ENCODE data around the gene OR9K2.

OR9K2 gene

DNA sequence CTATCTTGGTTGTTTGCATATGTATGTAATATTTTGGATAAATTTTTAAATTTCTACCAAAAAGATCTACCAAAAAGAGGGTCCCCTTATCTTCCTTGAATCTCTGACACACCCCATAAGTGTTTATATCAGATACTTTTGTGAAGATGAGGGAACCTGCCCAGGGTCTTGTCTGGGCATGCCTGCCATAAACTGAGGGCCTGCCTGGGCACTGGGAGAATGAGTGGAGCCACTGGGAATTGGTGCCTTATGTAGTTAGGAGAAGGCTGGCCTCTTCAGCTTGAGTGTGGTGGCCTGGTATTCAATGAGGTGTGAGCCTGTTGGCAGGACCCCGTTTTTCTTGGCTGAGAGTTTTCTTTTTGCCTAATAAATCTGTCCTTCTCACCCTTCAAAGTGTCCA is 46.5 kb downstream of the OR9K2 start:
- TF ChIP-seq EZH2 (optimal IDR thresholded peaks at IDR 0.05; ENCODE audit: low read depth, low read length), result no peak
- TF ChIP-seq, protein P1, sequence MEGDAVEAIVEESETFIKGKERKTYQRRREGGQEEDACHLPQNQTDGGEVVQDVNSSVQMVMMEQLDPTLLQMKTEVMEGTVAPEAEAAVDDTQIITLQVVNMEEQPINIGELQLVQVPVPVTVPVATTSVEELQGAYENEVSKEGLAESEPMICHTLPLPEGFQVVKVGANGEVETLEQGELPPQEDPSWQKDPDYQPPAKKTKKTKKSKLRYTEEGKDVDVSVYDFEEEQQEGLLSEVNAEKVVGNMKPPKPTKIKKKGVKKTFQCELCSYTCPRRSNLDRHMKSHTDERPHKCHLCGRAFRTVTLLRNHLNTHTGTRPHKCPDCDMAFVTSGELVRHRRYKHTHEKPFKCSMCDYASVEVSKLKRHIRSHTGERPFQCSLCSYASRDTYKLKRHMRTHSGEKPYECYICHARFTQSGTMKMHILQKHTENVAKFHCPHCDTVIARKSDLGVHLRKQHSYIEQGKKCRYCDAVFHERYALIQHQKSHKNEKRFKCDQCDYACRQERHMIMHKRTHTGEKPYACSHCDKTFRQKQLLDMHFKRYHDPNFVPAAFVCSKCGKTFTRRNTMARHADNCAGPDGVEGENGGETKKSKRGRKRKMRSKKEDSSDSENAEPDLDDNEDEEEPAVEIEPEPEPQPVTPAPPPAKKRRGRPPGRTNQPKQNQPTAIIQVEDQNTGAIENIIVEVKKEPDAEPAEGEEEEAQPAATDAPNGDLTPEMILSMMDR (IDR thresholded peaks at IDR 0.05; ENCODE audit: low read length), result no peak
- TF ChIP-seq EZH2phosphoT487 (IDR thresholded peaks at IDR 0.05; ENCODE audit: low read length), result no peak
- Histone ChIP-seq H3K27me3 (replicated peaks; ENCODE audit: insufficient read depth, low read length) (no peaks in the 10 kb centered on the region), H3K9me2 (replicated peaks; ENCODE audit: insufficient read depth, low read length) (no peaks in the 10 kb centered on the region)

DNA sequence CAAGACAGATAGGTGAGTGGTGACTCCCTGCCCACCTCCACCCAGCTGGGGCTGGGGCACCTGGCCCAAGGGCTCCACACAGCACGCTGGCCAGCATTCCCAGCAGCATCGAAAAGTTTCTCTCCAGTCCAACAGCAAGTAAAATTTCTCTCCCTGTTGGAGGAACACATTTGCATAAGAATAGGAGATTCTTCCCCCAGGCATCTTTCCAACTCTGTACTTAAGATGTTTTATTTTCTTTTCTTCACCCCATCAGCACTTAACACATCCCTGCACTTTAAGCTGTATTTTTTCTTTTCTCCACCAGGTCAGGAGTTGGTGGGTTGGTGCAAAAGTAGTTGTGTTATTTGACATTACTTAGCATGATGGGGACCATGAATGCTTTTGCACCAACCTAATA is 47.2 kb downstream of the OR9K2 start:
- H3F3A ChIP-seq (ENCODE audit: insufficient read depth, low read length), result no peaks in the 10 kb centered on the region
- no peaks in the 10 kb centered on the region; the same call in 1 of the 2 replicates for H3K9me3 ChIP-seq (replicated peaks; ENCODE audit: insufficient read depth, low read length)
- H3K4me3 ChIP-seq (ENCODE audit: low read length), result no peak overlapping the region
- no peak overlapping the region for H3K9ac ChIP-seq (ENCODE audit: low read length)
- H3K27ac ChIP-seq (ENCODE audit: low read length), result no peak overlapping the region
- H3K79me2 ChIP-seq (ENCODE audit: low read length), result no peaks in the 10 kb centered on the region
- no peak for DNase-seq
- H3K36me3 ChIP-seq (replicated peaks; ENCODE audit: insufficient read depth, low read length), result no peaks in the 10 kb centered on the region
- TF ChIP-seq, protein P1 (IDR thresholded peaks at IDR 0.05; ENCODE audit: low read length), result no peak
- TF ChIP-seq EZH2 (optimal IDR thresholded peaks at IDR 0.05; ENCODE audit: low read depth, low read length), result no peak
- no peak for TF ChIP-seq EZH2phosphoT487 (IDR thresholded peaks at IDR 0.05; ENCODE audit: low read length)
- no peak overlapping the region for H2AFZ ChIP-seq (ENCODE audit: low read length)
- no peaks in the 10 kb centered on the region for H3K4me1 ChIP-seq (ENCODE audit: low read length)
- H3K9me2 ChIP-seq (replicated peaks; ENCODE audit: insufficient read depth, low read length), result no peaks in the 10 kb centered on the region
- H4K20me1 ChIP-seq (ENCODE audit: insufficient read depth, low read length), result no peaks in the 10 kb centered on the region
- no peak overlapping the region for H3K4me2 ChIP-seq (ENCODE audit: low read depth, low read length)
- H3K27me3 ChIP-seq (replicated peaks; ENCODE audit: insufficient read depth, low read length), result no peaks in the 10 kb centered on the region

More for the DNA sequence above, 46.5 kb downstream of the OR9K2 start:
- Histone ChIP-seq H3K4me2 (ENCODE audit: low read depth, low read length) (no peak overlapping the region), H3K4me1 (ENCODE audit: low read length) (no peaks in the 10 kb centered on the region), H2AFZ (ENCODE audit: low read length) (no peak overlapping the region), H3K9ac (ENCODE audit: low read length) (no peak overlapping the region), H3K27ac (ENCODE audit: low read length) (no peak overlapping the region), H3F3A (ENCODE audit: insufficient read depth, low read length) (no peaks in the 10 kb centered on the region), H3K36me3 (replicated peaks; ENCODE audit: insufficient read depth, low read length) (no peaks in the 10 kb centered on the region), H3K79me2 (ENCODE audit: low read length) (no peaks in the 10 kb centered on the region), H3K4me3 (ENCODE audit: low read length) (no peak overlapping the region), H3K9me3 (replicated peaks; ENCODE audit: insufficient read depth, low read length) (no peaks in the 10 kb centered on the region; the same call in 1 of the 2 replicates), H4K20me1 (ENCODE audit: insufficient read depth, low read length) (no peaks in the 10 kb centered on the region)
- DNase-seq, result no peak

Data from MM.1S (cell line).